MM.1S (cell line): ENCODE results near the gene DKKL1.
"Not testable (repeated sequence)": the region's sequence is repeated elsewhere in the genome, so short reads cannot be mapped to it uniquely, and the experiment has no call there.

Source experiments
- CTCF ChIP-seq: fragments of 300-600 bp; sonication (generic); IDR thresholded peaks from 2 replicates; pipeline ENCODE4 v1.5.1; 2016; ENCODE audit warnings: antibody characterized with exemption, low read length, mixed read lengths
- EZH2 ChIP-seq: fragments of 300-600 bp; sonication (generic); optimal IDR thresholded peaks from 2 replicates; pipeline ENCODE3; 2017; ENCODE audit warnings: low read depth, mild to moderate bottlenecking, antibody characterized with exemption, low read length, mixed read lengths
- EZH2phosphoT487 ChIP-seq: fragments of 300-600 bp; sonication (generic); IDR thresholded peaks from 2 replicates; pipeline ENCODE4 v1.6.1; 2018; ENCODE audit warnings: antibody characterized with exemption, low read length

GRCh38 chr19:49325756-49326155 lies 37.9 kb upstream of the DKKL1 start:
- TF ChIP-seq EZH2, CTCF, EZH2phosphoT487: not testable (repeated sequence)
